Mucosa of descending colon (tissue), 3 donors: ENCODE measurements around the gene GTF2IRD1. TPM values are rescaled to one million over a fixed set of nuclear protein-coding genes. Genes with fewer than 3 reads are reported as not detected.

Source experiments
- ATAC-seq: fragments of 200-7000 bp; cut with Tn5 transposase; one replicate; pipeline ENCODE4 v1.9.1; 2020; ENCODE audit warnings: mild to moderate bottlenecking, moderate library complexity
- DNase-seq, 3 donors: peaks; one replicate each; pipeline ENCODE4 v3.0.0-alpha.2; 2020
- H3K36me3 ChIP-seq: fragments of 200-600 bp; one replicate; pipeline ENCODE4 v1.8.0; 2021; ENCODE audit warnings: low read depth, mild to moderate bottlenecking
- H3K4me1 ChIP-seq: fragments of 200-600 bp; one replicate; pipeline ENCODE4 v1.8.0; 2021; ENCODE audit warnings: low read depth, mild to moderate bottlenecking
- H3K4me3 ChIP-seq: fragments of 200-600 bp; one replicate; pipeline ENCODE4 v1.8.0; 2021; ENCODE audit warnings: mild to moderate bottlenecking
- H3K9me3 ChIP-seq: fragments of 200-600 bp; one replicate; pipeline ENCODE4 v1.8.0; 2021; ENCODE audit warnings: mild to moderate bottlenecking
- intact Hi-C, 2 donors: fragments of 100-400 bp; cut with DNase I in 1 of 2; cut with micrococcal nuclease in 1 of 2; formaldehyde crosslinking; loops; one replicate each; pipeline versions ENCODE4 v1.11.0 to v1.11.1; 2022; cut with DNase I, micrococcal nuclease
- total RNA-seq, 3 donors: library from RNA; stranded (reverse); fragmentation: NEBNext Ultra II Directional in 2 of 3; extraction: Animal tissue kit (Norgen Biotek cat#: 25700) in 2 of 3; gene quantifications; one replicate each; pipeline versions ENCODE4 v1.2.1 to v1.2.4, GENCODE V29; 2021 to 2023
- TF ChIP-seq, protein P1 (sequence below): fragments of 200-600 bp; IDR thresholded peaks from one replicate; pipeline ENCODE4 v1.8.0; 2022; ENCODE audit warnings: antibody characterized with exemption, mild to moderate bottlenecking
- donor health status: DM: no; HTN: no; CAD: no; lungs with moderate emphysema.
- donor health status: DM: no; HTN: no; CAD: no.
- donor health status: DM: no; HTN: yes; CAD: no.

GTF2IRD1 gene
- total RNA-seq, 3 donors from 2014 or later, result 10.5 to 30.7 (median 12.7) TPM

- no peak for ATAC-seq
- no peak overlapping the region for H3K4me3 ChIP-seq
- intact Hi-C loops, result loop anchor here in 1 of 2 donors (10.0 kb wide), 1 partner anchor 89 kb away; no protein-coding TSS in a partner anchor
Measured at GRCh38 chr7:74455928-74456327, 2.2 kb downstream of the GTF2IRD1 start.

DNA sequence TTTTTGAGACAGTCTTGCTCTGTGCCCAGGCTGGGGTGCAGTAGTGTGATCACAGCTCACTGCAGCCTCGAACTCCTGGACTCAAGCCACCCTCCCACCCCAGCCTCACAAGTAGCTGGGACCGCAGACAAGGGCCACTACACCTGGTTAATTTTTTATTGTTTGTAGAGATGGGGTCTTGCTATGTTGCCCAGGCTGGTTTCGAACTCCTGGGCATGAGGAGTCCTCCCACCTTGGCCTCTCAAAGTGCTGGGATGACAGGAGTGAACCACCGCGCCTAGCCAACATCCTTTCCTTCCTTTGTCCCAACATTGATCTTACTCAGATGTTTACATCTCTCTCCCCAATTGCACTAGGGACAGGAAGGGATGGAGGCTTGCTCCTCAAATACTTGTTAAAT, 3.3 kb downstream of the GTF2IRD1 start:
- ATAC-seq (no peak), DNase-seq (no peak)
- no peaks in the 10 kb centered on the region for H3K9me3 ChIP-seq
- peaks cover 22% of the 10 kb centered on the region for H3K4me1 ChIP-seq
- H3K36me3 ChIP-seq, result no peaks in the 10 kb centered on the region
- TF ChIP-seq, protein P1, sequence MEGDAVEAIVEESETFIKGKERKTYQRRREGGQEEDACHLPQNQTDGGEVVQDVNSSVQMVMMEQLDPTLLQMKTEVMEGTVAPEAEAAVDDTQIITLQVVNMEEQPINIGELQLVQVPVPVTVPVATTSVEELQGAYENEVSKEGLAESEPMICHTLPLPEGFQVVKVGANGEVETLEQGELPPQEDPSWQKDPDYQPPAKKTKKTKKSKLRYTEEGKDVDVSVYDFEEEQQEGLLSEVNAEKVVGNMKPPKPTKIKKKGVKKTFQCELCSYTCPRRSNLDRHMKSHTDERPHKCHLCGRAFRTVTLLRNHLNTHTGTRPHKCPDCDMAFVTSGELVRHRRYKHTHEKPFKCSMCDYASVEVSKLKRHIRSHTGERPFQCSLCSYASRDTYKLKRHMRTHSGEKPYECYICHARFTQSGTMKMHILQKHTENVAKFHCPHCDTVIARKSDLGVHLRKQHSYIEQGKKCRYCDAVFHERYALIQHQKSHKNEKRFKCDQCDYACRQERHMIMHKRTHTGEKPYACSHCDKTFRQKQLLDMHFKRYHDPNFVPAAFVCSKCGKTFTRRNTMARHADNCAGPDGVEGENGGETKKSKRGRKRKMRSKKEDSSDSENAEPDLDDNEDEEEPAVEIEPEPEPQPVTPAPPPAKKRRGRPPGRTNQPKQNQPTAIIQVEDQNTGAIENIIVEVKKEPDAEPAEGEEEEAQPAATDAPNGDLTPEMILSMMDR, result no peak
- no peak overlapping the region for H3K4me3 ChIP-seq
- intact Hi-C loops, result loop anchor here in 1 of 2 donors (10.0 kb wide), 1 partner anchor 88 kb away; no protein-coding TSS in a partner anchor

More at GRCh38 chr7:74455928-74456327, 2.2 kb downstream of the GTF2IRD1 start:
- no peaks in the 10 kb centered on the region for H3K36me3 ChIP-seq
- no peaks in the 10 kb centered on the region for H3K9me3 ChIP-seq
- DNase-seq, result no peak
- H3K4me1 ChIP-seq, result peaks cover 24% of the 10 kb centered on the region
- TF ChIP-seq, protein P1, result no peak

GRCh38 chr7:74461970-74462706, 8.4 kb downstream of the GTF2IRD1 start:
- peaks cover 10% of the 10 kb centered on the region for H3K4me1 ChIP-seq

GRCh38 chr7:74462707-74463100, 9.0 kb downstream of the GTF2IRD1 start:
- peaks cover 10% of the 10 kb centered on the region for H3K4me1 ChIP-seq
- TF ChIP-seq, protein P1, result no peak
- DNase-seq, result no peak
- no peak for ATAC-seq
- intact Hi-C loops, result no loop called here
- no peaks in the 10 kb centered on the region for H3K36me3 ChIP-seq
- no peak overlapping the region for H3K4me3 ChIP-seq
- H3K9me3 ChIP-seq, result no peaks in the 10 kb centered on the region

More at GRCh38 chr7:74461970-74462706, 8.4 kb downstream of the GTF2IRD1 start:
- Histone ChIP-seq H3K9me3 (no peaks in the 10 kb centered on the region), H3K36me3 (no peaks in the 10 kb centered on the region), H3K4me3 (no peak overlapping the region)
- no peak for ATAC-seq
- DNase-seq, result no peak
- intact Hi-C loops, result no loop called here
- TF ChIP-seq, protein P1, result no peak

DNA sequence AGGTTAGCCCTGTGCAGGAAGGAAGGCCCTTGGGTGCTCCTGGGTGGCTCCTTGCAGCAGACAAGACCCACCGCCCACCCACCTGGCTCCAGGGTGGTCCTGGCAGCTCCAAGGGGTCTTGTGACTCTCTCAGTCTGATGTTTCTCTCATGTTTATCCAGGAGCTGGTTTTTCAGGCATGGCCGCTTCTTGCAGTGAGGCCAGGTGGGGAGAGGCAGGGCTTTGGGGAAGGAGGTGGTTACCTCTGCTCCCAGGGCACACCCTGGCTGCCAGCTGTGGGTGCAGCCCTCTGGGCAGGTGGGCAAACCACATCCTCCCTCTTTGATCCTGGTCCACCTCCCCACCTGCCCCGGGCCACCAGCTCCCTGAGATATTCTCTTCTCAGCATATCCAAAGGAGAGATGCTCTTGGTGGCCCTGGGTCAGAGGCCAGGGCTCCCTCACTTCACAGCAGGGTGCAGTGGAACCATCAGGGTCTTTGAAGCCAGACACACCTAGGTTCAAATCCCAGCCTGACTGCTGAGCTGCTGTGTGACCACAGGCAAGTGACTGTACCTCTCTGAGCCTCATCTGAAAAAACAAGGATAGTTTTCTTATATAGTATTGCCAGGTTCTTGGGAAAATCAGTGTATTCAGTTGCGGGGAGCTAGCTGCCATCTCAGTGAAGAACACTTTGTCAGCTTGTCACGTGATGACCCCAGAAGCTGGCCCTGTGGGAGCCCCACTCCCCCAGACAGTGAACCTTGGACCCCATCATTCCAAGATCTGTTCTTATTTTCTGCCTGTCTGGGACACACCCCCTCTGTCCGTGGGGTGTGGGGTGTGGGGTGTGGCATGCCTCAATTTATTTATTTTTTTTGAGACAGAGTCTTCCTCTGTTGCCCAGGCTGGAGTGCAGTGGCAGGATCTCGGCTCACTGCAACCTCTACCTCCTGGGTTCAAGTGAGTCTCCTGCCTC, 11.5 kb downstream of the GTF2IRD1 start:
- Histone ChIP-seq H3K36me3 (no peaks in the 10 kb centered on the region), H3K9me3 (no peaks in the 10 kb centered on the region), H3K4me1 (peaks cover 10% of the 10 kb centered on the region), H3K4me3 (no peak overlapping the region)
- TF ChIP-seq, protein P1, result no peak
- intact Hi-C loops, result no loop called here
- DNase-seq (peak; percentile 72 to 76 (median 76)), ATAC-seq (peak; percentile 86)
